CD4-positive, alpha-beta T cell treated with Interleukin-17A for 4 hours (primary cell): ENCODE data around the gene INTS13.
"Not testable (repeated sequence)": the region's sequence is repeated elsewhere in the genome, so short reads cannot be mapped to it uniquely, and the experiment has no call there.

Experiments
- DNase-seq: peaks from one replicate; pipeline ENCODE4 v3.0.0-alpha.2; 2020; ENCODE audit warnings: mixed read lengths

The INTS13 gene

DNA sequence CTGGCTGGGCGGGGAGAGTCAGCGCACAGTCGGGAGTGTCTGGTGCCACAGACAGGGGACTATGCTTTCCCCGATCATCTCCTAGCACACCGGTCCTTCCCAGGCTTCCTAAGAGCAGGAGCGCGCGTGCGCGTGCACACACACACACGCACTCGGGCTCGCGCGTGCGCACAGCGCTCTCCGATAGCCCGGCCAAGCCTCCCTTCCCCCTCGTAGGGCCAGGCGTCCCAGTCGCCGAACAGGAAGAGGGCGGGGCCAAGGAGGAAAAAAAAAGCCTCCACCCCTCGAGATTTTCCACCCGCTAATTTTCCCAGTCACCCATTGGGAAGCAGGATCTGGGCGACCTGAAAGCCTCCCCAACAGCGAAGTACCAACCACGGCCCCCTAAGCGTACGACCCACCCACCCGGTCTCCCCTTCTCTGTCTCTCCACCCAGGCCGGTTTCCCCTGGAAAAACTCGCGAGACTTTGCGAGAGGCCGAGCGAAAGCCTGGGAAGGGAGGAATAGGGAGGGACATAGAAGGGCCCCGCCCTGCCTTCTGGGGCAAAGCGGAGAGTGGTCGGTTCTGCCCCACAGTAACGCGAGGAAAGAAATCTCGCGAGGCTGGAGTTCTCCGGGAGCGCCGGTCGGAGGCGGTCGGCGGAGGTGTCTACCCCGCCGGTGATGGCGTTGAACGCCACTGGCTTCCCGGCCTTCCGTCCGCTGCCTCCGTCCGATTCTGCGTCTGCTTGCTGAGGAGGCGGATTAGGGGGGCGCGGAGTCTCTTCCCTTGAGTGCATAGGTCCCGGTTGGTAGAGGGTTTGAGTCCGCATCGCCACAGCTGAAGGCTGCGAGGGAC, at the start of gene INTS13, which contains the start of gene FGFR1OP2:
Gene INTS13, minus strand, starts transcription at position 119 of the 838 bp plus-strand sequence. CDS start 1,178 bp downstream, outside the sequence.
Gene FGFR1OP2, plus strand, starts transcription at position 608 of the 838 bp plus-strand sequence. CDS start 15,689 bp downstream, outside the sequence.
- peak; percentile 97 for DNase-seq

GRCh38 chr12:26982866-26983265, 45.1 kb upstream of the INTS13 start:
- no peak for DNase-seq

DNA sequence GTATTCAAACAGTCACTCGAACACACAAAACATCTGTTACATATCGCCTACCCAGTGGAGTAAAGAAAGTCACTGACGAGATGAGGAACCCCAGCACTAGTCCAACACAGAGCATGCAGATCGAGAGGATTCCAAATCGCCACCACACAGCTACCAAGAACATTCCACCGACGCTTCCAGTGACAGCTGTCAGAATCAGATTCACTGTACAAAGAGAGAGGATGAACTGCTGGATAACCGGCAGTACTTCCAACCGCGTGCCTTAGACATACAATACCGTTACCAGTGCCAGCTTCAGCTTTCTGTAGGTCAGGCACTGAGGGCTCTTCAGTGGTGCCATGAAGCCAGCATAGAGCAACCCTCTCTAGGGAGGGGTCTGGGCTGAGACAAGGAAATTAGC, 42.0 kb upstream of the INTS13 start:
- no peak for DNase-seq

DNA sequence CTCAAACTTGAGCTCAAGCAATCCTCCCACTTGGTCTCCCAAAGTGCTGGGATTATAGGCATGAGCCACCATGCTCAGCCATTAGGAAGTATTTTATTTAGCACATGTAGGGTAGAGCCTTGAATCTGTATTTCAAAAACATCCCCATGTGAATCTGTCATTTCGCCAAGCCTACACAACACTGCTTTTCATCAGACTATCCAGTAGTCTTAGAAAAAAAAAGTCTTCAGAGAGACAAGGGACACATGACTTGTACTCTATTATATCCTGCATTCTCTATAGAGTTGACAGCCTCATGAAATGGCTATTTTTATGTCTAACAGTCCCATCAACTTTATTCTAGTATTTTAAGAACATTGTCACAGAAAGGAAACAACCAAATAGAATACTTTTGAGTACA, 41.0 kb upstream of the INTS13 start:
- DNase-seq: no peak

GRCh38 chr12:26976687-26977086, 38.9 kb upstream of the INTS13 start:
- no peak for DNase-seq

GRCh38 chr12:26971963-26972362, 34.2 kb upstream of the INTS13 start:
- peak; percentile 57 for DNase-seq

DNA sequence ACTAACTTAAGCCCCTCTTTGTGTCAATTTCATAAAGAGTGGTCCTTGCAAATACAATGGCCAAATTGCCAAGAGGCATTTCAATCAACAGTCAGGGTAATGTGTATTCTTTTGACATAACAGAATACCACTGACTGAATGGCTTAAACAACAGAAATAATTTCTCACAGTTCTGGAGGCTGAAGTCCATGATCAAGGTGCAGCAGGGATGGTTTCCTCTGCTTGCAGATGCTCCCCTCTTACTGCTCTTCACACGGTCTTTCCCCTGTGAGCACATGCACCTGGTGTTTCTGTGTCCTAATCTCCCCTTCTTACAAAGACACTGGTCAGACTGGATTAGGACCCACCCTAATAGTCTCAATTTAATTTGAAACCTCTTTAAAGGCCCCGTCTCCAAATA, 32.4 kb upstream of the INTS13 start:
- DNase-seq: no peak

GRCh38 chr12:26966842-26967241, 29.1 kb upstream of the INTS13 start:
- no peak for DNase-seq

DNA sequence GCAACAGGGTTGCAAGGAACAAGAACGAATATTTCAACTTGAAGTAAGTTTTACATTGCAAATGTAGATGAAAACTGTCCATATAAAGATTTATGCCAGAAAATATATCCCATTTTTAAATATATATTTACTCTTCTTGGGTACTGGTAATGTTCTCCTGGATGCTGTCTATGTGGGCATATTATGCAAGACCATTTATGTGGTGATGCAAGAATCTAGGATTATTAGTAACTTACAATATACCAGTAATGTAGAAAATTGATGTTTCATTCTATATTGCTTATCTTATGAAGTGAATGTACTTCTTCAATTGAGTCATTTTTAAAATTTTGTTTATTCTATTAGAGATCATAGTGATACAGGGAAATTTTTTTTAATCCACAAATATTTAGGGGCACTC, 25.6 kb upstream of the INTS13 start:
- DNase-seq: no peak

DNA sequence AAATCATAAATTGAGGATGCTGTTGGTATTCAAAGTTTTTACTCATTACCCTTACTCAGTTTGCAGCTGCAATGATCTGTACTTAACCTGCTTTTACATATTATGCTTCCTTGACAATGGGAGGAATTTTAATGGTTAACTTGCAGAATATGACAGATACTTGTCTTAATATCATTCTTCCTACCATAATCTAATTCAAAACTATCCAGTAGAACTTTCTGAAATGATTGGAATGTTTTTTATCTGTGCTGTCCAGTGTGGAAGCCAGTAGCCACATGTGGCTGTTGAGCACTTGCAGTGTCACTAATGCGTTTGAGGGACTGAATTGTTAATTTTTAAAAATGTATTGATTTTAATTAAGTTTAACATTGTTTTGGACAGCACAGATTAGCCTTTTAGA, 24.0 kb upstream of the INTS13 start:
- DNase-seq: no peak

DNA sequence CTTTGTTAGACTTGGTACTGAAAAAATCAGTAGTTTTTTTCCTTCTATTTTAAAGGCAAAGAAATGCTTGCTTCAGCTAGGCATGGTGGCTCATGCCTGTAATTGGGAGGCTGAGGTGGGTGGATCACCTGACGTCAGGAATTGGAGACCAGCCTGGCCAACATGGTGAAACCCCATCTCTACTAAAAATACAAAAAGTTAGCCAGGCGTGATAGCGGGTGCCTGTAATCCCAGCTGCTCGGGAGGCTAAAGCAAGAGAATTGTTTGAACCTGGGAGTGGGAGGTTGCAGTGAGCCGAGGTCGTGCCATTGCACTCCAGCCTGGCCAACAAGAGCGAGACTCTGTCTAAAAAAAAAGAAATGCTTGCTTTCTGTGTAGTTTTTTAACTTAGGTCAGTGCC, 23.6 kb upstream of the INTS13 start:
- DNase-seq: not testable (repeated sequence)

DNA sequence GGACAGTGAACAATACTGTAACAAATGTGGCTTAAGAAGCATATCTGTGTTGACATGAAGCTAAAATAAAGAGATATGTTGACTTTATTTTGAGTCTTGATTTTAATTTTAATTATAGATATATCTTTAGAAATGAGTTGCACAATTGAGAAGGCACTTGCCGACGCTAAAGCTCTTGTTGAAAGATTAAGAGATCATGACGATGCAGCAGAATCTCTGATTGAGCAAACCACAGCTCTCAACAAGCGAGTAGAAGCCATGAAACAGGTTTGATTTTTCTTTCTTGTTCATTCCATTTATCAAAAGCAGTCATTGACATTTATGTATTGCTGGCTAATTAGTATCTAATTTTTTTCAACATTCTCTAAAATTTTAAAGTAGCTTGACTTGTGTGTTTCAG, 16.2 kb upstream of the INTS13 start:
- no peak for DNase-seq

DNA sequence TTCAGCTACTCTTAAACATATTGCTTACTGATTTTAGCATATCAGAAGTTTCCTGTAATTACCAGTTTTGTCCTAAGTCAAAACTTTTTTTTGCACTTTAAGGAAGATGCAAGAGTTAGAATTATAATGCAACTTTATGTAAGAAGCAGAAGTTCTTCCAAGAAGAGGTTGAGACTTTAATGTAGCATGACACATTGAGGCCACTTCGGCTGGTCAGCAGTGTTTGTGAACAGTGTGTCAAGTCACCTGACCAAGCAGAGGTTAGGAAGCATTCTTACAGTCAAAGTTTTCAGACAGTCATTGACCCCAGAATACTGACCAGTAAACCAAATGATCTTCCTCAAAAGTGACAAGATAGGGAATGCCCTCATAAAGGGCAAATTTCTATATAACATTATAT, 15.7 kb upstream of the INTS13 start:
- DNase-seq: no peak

DNA sequence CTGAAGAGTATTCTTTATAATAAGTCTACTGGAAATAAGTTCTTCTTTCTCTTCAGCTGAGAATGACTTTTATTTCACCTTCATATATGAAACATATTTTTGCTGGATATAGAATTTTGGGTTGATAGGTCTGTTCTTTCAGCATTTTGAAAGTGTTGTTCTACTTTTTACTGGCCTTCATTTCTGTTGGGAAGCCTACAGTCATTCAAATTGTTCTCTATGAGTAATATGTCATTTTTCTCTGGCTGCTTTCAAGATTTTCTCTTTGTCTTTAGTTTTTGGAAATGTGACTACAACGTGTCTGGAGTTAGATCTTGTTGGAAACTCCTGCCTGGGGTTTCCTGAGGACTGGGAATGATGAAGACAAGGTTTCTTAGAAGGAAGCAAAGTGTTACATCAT, 10.5 kb upstream of the INTS13 start:
- DNase-seq: no peak

- no peak for DNase-seq
These were observed 3.4 kb upstream of the INTS13 start for GRCh38 chr12:26941215-26941594.

GRCh38 chr12:26940516-26941214, 2.9 kb upstream of the INTS13 start:
- DNase-seq: peak; percentile 44

GRCh38 chr12:26939953-26940352, 2.2 kb upstream of the INTS13 start:
- DNase-seq: no peak

DNA sequence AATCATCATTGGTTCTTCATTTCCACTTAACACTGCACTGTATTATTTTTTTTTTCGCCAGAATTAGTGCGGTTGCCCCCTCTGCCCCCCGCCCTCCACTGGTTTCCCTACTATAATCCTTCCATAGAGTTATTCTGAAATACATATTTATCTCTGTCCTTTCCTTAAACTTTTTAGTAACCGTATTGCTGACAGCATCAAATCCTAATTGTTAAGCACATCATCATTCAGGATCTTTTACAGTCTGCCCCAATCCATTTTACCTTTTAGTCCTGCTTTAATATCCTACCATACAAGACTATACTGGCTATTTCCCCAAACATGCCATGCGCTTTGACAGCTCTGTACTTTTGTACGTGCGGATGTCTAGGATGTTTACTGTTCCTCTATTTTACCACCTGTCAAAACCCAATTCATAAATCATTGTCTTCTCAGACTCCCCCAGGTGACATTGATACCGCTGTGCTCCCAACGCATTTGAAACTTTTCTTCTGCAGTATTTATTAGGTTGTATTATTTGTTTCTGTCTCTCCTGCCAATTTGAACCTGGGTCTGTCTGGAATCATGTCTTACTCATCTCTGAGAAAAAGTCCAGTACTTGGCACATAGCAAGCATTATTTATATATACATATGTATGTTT, 1.5 kb upstream of the INTS13 start:
- DNase-seq: no peak

GRCh38 chr12:26938701-26939062, 901 bp upstream of the INTS13 start:
- peak; percentile 33 for DNase-seq

GRCh38 chr12:26937443-26937862, 328 bp downstream of the INTS13 start:
- DNase-seq: no peak

- DNase-seq: peak; percentile 11
These were observed 980 bp downstream of the INTS13 start for GRCh38 chr12:26936559-26937442.

- DNase-seq: peak; percentile 19
These were observed 2.0 kb downstream of the INTS13 start for GRCh38 chr12:26935636-26936378.
